HG02981 (cell line): ENCODE data around the gene SPTSSA.
"Not testable (repeated sequence)": the region's sequence is repeated elsewhere in the genome, so short reads cannot be mapped to it uniquely, and the experiment has no call there.

Source experiments
- ATAC-seq: cut with Tn5 transposase; IDR thresholded peaks from one replicate; pipeline ENCODE4 v1.9.1; 2021; ENCODE audit warnings: mild to moderate bottlenecking, moderate library complexity; ENCODE audit not compliant: unreplicated experiment

Gene SPTSSA

DNA sequence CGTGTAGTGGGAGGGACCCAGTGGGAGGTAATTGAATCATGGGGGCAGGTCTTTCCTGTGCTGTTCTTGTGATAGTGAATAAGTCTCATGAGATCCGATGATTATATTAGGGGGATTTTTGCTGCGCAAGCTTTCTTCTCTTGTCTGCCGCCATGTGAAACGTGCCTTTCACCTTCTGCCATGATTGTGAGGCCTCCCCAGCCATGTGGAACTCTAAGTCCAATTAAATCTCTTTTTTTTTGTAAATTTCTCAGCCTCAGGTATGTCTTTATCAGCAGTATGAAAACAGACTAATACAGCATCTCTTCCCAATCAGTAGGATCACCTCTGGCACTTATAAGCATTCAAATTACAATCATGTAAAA, 34.0 kb downstream of the SPTSSA start:
- ATAC-seq = not testable (repeated sequence)

DNA sequence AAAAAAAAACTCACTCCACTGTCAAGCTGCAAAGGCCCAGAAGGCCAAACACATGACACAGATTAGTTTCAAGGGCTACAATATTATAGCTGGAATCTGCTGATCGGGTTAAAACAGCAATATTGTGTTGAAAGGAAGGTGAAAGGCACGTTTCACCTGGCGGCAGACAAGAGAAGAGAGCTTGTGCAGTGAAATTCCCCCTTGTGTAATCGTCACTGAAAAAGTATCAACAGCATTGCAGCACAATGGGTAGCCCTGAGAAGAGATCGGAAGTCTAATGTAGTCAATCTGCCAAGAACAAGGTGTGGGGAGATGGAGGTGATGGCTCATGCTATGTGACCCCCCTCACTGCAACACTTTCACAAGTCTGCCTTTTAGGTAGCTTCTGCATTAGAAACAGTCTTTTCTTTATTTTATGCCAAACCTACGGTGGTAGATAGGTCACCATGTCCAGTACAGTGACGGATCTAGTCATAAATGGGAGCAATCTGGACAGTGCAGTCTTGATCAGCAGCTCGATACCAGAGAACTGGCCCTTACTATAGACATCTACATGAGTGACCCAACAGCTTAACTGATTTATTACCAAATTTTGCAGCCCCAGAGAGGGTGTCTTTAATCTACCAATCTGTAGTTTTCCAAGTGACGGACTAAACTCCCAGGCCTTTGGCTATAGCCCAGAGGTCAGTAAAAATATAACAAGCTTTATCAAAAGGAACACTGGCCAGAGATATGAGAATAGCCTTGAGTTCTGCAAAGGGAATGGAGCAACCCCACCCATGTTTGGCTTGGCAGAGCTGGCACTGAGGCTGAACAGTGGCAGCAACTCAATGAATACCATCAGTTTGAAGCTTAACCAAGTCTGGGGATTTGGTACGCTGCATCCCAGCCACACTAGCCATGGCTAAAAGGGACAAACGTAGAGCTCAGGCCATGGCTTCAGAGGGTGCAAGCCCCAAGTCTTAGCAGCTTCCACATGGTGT, 35.4 kb downstream of the SPTSSA start:
- ATAC-seq = no peak

DNA sequence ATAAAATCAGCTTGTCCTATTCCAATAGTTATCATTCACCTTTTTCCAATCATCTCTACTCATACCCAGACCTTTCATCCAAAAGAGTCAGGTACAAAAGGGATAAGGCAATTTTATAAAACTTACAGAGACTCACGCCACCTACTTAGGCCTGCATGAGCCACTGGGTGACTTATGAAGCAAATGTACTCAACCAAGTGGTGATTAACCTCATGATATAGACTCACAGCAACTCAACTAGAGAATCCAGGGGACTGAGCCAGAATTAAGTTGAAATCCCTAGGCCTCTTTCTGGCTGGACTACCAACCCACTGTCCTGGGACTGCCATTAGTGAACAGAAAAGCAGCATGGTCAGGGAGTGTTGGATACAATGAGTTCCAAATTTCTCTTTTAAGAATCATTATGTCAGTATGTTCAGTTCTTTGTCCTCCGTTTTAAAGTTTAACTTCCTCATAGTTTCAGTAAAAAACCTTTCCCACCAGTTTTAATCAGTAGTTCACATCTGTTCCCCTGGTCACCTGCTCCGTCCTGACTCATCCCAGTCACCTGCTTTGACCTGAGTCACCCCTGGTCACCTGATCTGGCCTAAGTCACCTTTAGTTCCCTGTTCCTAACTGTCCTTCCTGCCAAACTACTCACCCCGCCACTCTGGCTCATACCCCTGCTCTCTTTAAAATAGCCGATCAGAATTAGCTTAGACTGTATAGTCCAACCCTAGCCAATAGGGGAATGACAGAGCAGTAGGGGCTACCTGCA, 36.8 kb downstream of the SPTSSA start:
- no peak for ATAC-seq

DNA sequence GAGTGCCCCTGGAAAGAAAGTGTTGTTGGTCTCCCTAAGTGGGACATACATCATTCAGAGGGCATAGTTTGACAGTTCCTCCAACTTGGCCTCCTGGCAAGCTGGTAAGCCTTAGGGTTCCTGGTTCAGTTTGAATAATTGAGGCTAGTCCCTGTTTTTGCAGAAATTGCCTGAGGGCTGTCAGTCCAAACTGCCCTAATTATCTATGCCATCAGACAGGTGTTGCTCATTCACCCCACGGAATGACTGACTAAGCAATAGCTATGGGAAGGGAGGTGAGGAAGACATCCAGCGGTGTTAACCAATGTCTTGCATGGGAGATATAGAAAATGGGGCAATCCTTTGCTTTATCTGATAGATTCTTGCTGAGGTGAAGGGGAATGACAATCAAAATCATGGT, 37.6 kb downstream of the SPTSSA start:
- ATAC-seq = no peak

DNA sequence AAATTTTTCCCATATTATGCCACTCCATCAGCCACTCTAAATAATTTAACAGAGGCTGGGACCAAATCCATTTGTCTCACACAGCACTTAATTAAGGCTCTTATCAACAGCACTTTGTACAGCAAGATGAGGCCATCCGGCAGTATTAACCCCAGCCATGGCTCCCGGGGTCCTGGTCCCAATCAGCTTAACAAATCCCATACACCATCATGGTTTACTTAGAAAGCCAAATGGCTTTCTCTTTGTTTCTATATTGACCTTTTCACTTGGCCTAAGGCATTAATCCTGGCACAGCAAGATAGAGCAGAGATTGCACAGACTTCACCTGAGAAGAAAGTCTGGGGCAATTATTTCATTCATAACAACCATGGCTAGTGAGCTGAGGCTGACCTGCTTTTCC, 38.6 kb downstream of the SPTSSA start:
- no peak for ATAC-seq

DNA sequence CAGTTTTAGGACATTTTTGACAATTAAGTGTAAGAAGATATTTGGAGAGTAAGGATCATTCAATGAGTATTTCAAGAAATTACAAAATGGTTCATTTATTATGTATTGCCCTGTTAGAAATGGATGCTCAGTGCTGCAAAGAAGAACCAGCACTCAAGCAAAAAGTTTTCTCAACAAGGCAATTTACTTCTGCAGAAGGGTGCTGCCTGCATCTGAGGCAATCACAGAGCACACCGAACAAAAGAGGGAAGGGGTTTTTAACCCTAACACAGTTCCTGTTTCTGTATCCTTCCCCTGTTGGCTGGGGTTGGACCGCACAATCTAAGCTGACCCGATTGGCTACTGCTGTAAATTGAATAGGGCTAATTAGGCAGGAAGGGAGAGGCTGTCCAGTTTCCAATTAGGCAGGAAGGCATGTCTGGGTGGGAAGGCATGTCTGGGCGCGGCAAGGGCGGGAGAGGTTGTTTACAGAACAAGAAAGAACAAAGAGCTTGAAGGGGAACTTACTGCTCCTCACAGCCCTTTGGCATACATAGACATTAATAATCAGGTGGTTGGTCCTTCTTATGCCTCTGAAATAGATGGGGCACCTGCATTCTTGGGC, 41.4 kb downstream of the SPTSSA start:
- no peak for ATAC-seq

DNA sequence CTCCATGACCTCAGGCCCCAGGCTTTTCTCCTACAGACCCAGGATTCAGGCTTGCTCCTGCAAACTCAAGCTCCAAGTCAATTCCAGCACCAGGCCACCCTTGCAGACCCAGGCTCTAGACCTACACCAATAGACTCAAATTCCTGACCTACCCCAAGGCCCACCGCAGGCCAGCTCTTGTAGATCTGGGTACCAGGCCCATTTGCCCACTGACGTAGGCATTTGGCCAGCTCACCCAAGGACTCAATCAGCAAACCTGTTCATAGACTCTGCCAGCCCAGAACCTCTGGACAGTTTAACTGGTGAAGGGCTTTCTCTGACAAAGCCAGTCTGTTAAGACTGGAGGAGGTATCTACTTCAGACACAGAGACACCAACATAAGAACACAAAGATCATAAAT, 52.3 kb downstream of the SPTSSA start:
- ATAC-seq = no peak

DNA sequence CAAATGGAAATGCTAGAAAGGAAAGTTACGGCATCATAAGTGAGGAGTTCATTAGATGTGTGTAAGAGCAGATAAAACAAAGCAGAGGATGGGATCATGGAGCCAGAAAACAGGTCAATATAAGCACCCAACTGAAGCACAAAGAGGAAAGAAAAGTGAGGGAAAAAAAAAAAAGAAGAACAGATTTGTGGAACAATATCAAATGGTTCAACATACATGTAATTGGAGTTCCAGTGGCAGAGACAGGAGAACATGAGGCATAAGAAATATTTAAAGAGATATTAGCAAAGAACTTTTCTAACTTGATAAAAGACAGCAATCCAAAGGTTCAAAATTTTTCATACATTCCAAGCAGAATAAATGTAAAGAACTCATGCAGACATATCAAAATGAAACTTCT, 54.1 kb downstream of the SPTSSA start:
- ATAC-seq = no peak

DNA sequence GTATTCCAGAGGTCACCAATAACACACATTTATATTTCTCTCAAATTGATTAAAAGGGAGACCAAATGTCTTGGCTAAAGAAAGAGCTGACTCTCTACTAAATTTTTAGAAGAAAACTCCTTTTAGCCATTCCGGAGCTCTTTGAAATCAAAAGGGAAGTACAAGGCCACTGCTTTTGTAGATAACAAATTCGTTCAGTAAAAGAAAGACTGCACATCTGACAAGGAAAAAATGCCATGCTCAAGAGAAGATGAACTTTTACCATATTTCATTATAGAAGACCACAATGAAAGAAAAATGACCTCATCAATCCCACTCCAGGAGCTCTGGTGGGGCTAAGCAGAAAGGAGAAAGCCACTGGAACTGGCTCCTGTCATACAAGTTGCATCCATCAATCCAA, 57.6 kb downstream of the SPTSSA start:
- ATAC-seq = no peak

DNA sequence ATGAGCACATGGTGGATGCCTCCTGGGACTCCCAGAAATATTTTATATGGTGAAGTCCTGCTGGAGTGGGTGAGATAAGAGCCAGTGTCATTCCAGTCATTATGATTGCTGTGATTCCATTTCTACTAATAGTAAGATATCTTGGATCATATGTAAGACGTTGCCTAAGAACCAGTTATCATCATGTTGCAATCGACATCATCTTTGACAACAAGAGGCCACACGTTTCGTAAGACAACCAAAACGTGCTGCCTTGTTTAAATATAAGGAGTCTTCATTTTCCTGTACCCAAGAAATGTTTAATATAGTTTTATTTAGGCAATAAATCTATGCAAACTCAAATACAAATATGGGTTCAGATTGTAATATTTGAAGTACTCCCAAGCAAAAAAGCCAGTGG, 58.4 kb downstream of the SPTSSA start:
- no peak for ATAC-seq

DNA sequence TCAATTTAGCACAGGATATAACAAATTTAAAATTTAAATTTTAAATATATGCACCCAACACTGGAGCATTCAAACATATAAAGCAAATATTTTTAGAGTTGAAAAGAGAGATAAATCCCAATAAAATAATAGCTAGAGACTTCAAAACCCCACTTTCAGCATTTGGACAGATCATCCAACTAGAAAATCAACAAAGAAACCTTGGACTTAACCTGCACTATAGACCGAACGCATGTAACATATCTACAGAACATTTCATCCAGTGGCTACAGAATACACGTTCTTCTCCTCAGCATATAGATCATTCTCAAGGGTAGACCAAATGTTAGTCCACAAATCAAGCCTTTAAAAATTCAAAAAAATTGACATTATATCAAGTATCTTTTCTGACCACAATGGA, 64.0 kb downstream of the SPTSSA start:
- no peak for ATAC-seq

DNA sequence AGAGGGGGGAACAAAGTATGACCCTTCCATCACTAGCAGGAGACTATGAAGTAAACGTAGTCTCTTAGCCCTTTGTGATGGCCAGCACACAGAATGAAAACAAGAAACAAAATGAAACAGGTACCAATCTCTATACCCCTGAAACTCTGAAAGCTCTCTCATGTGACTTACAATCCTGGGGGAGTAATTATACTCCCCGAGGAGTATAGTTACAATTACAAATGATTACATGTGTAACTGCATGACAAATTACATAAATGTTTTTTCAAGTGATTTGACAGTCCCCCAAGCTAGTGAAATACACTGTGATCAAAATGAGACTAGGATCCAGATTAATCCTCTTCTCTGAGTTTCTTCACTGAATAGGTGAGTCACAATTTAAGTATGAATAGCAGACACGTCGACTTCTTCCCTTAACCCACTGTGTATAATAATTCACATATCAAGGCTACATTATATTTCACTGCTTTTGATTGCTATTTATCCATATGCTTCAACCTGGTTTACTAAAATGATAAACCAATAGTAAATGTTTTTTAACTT, 74.0 kb downstream of the SPTSSA start:
- ATAC-seq = no peak

DNA sequence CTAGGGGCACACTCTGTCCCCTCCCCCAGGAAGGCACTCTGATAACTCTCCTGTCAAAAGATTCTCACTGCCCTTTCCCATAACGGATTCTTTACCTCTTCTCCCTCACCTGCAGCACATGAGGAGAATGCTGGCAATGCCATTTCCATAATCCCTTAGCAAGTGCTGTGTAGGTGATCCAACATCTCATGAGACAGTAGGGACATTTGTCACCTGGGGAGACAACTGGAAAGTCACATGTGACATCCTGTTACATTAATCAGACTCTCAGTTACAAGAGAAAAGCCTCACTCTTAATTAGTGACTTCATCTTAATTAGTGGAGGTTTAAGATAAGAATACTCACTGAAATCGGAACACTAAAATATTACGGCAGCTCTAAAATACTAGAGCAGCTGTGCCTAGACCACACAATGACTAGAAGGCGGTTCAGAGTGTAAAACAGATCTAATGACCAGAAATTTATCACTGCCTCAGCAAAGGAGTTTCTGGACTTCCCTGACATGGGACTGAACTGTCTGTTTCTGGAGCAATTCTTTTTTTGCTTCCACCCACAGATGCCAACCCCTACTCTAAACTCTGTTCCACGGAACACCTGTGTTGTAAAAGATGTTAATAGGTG, 75.1 kb downstream of the SPTSSA start:
- ATAC-seq = no peak

DNA sequence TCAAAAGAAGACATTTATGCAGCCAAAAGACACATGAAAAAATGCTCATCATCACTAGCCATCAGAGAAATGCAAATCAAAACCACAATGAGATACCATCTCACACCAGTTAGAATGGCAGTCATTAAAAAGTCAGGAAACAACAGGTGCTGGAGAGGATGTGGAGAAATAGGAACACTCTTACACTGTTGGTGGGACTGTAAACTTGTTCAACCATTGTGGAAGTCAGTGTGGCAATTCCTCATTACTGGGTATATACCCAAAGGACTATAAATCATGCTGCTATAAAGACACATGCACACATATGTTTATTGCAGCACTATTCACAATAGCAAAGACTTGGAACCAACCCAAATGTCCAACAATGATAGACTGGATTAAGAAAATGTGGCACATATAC, 76.2 kb downstream of the SPTSSA start:
- ATAC-seq = not testable (repeated sequence)

DNA sequence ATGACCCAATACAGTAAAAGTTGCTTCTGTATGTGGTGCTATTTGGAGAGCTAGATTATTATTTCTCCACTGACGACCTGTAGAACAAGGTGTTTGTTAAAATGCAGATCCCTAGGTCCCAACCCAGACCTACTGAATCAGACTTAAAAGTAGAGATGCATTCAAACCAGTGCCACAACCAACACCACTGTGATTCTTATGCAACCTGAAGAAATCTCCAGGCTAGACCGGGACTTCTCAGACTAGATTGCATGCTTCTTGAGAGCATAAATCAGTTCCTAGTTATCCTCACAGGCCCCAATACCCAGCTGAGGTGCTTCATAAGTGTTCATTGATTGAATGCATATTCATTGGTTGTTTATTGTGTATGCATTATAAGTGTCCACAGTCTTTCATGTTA, 78.2 kb downstream of the SPTSSA start:
- ATAC-seq = no peak
